H9 (cell line): ENCODE measurements around the gene XRN2. TPM values are rescaled to one million over a fixed set of nuclear protein-coding genes. Genes with fewer than 3 reads are reported as not detected.

Source experiments
- DNase-seq: peaks from one replicate; pipeline ENCODE4 v3.0.0-alpha.2; 2017
- H2AFZ ChIP-seq: one replicate; pipeline ENCODE4 v1.6.1; 2013; ENCODE audit warnings: mild to moderate bottlenecking, low read length, control low read depth, moderate library complexity
- H2AK5ac ChIP-seq: 2 replicates; pipeline ENCODE4 v1.6.1; 2013; ENCODE audit warnings: low read length, control low read depth, mixed read lengths; ENCODE audit not compliant: insufficient read length
- H2BK120ac ChIP-seq: one replicate; pipeline ENCODE4 v1.6.1; 2013; ENCODE audit warnings: low read depth, mild to moderate bottlenecking, low read length, control low read depth, inconsistent platforms; ENCODE audit not compliant: poor library complexity, severe bottlenecking
- H2BK12ac ChIP-seq: 2 replicates; pipeline ENCODE4 v1.6.1; 2013; ENCODE audit warnings: low read length, control low read depth, mixed read lengths, low read depth; ENCODE audit not compliant: insufficient read length
- H2BK15ac ChIP-seq: 2 replicates; pipeline ENCODE4 v1.6.1; 2013; ENCODE audit warnings: low read depth, low read length, control low read depth
- H2BK20ac ChIP-seq: one replicate; pipeline ENCODE4 v1.6.1; 2013; ENCODE audit warnings: low read depth, mild to moderate bottlenecking, low read length, control low read depth, inconsistent platforms; ENCODE audit not compliant: poor library complexity, severe bottlenecking
- H2BK5ac ChIP-seq: 2 replicates; pipeline ENCODE4 v1.6.1; 2013; ENCODE audit warnings: low read length, control low read depth, mixed read lengths; ENCODE audit not compliant: insufficient read length
- H3K14ac ChIP-seq: 2 replicates; pipeline ENCODE4 v1.6.1; 2013; ENCODE audit warnings: low read length, control low read depth; ENCODE audit not compliant: insufficient read depth
- H3K18ac ChIP-seq: 2 replicates; pipeline ENCODE4 v1.6.1; 2013; ENCODE audit warnings: low read depth, mild to moderate bottlenecking, mixed read lengths, low read length, control low read depth; ENCODE audit not compliant: insufficient read length
- H3K23ac ChIP-seq: 2 replicates; pipeline ENCODE4 v1.6.1; 2013; ENCODE audit warnings: low read length, control low read depth, mixed read lengths, low read depth; ENCODE audit not compliant: insufficient read length
- H3K23me2 ChIP-seq: 2 replicates; pipeline ENCODE4 v1.6.1; 2013; ENCODE audit warnings: low read depth, mild to moderate bottlenecking, mixed read lengths, low read length, control low read depth; ENCODE audit not compliant: insufficient read length, poor library complexity, severe bottlenecking
- H3K27ac ChIP-seq: 2 replicates; pipeline ENCODE4 v1.5.1; 2013; ENCODE audit warnings: low read length, control low read depth, mixed read lengths, low read depth; ENCODE audit not compliant: insufficient read length
- H3K27me3 ChIP-seq: 2 replicates; pipeline ENCODE4 v1.6.1; 2013; ENCODE audit warnings: low read length, control low read depth, inconsistent platforms; ENCODE audit not compliant: insufficient read depth
- H3K4ac ChIP-seq: 2 replicates; pipeline ENCODE4 v1.6.1; 2013; ENCODE audit warnings: low read depth, mild to moderate bottlenecking, control low read depth, inconsistent platforms, low read length, moderate library complexity
- H3K4me1 ChIP-seq: 2 replicates; pipeline ENCODE4 v1.6.1; 2013; ENCODE audit warnings: low read length, control low read depth, inconsistent platforms; ENCODE audit not compliant: insufficient read depth
- H3K4me2 ChIP-seq: 2 replicates; pipeline ENCODE4 v1.6.1; 2013; ENCODE audit warnings: low read length, control low read depth, mixed read lengths; ENCODE audit not compliant: insufficient read length, insufficient read depth
- H3K56ac ChIP-seq: 2 replicates; pipeline ENCODE4 v1.6.1; 2013; ENCODE audit warnings: low read depth, mild to moderate bottlenecking, mixed read lengths, low read length, control low read depth; ENCODE audit not compliant: insufficient read length
- H3K79me1 ChIP-seq: 2 replicates; pipeline ENCODE4 v1.6.1; 2013; ENCODE audit warnings: low read depth, mild to moderate bottlenecking, moderate library complexity, low read length, control low read depth, inconsistent platforms; ENCODE audit not compliant: insufficient read depth, poor library complexity, severe bottlenecking
- H3K79me2 ChIP-seq: 2 replicates; pipeline ENCODE4 v1.6.1; 2013; ENCODE audit warnings: low read length, control low read depth, inconsistent platforms; ENCODE audit not compliant: insufficient read depth
- H3K9ac ChIP-seq: 2 replicates; pipeline ENCODE4 v1.6.1; 2013; ENCODE audit warnings: low read length, control low read depth, mixed read lengths; ENCODE audit not compliant: insufficient read length; ENCODE audit errors: extremely low read depth
- H3K9me3 ChIP-seq: one replicate; pipeline ENCODE4 v1.6.1; 2013; ENCODE audit warnings: low read depth, low read length, inconsistent platforms; ENCODE audit not compliant: control insufficient read depth
- H3T11ph ChIP-seq: one replicate; pipeline ENCODE4 v1.6.1; 2013; ENCODE audit warnings: mild to moderate bottlenecking, low read length, control low read depth, inconsistent platforms
- H4K20me1 ChIP-seq: one replicate; pipeline ENCODE4 v1.6.1; 2013; ENCODE audit not compliant: control insufficient read depth, insufficient read length, insufficient read depth
- H4K5ac ChIP-seq: 2 replicates; pipeline ENCODE4 v1.6.1; 2013; ENCODE audit warnings: low read depth, mild to moderate bottlenecking, mixed read lengths, low read length, control low read depth; ENCODE audit not compliant: insufficient read length
- H4K8ac ChIP-seq: replicated peaks from 2 replicates; pipeline ENCODE4 v1.6.1; 2013; ENCODE audit warnings: low read length, control low read depth, mixed read lengths, low read depth; ENCODE audit not compliant: insufficient read length
- H4K91ac ChIP-seq: 2 replicates; pipeline ENCODE4 v1.6.1; 2013; ENCODE audit warnings: low read depth, mild to moderate bottlenecking, moderate library complexity, mixed read lengths, low read length, control low read depth; ENCODE audit not compliant: insufficient read length
- H3K27ac Mint-ChIP-seq, 3 experiments: 2 replicates in 2 of 3; 3 replicates in 1 of 3; pipeline ENCODE4 v1.8.0; 2020 to 2021; ENCODE audit warnings: mixed read lengths in 3 of 3, mild to moderate bottlenecking in 1 of 3, moderate library complexity in 1 of 3
- H3K27me3 Mint-ChIP-seq: 2 replicates; pipeline ENCODE4 v1.8.0; 2021; ENCODE audit warnings: low read depth, mild to moderate bottlenecking, moderate library complexity, mixed read lengths
- H3K36me3 Mint-ChIP-seq, 3 experiments: 2 replicates in 2 of 3; 3 replicates in 1 of 3; pipeline ENCODE4 v1.8.0; 2020 to 2021; ENCODE audit warnings: low read depth in 3 of 3, mixed read lengths in 3 of 3; ENCODE audit not compliant: insufficient read depth in 1 of 3
- H3K4me1 Mint-ChIP-seq, 2 experiments: 2 replicates each; pipeline ENCODE4 v1.8.0; 2020; ENCODE audit warnings: mixed read lengths in 2 of 2
- H3K4me3 Mint-ChIP-seq, 2 experiments: 2 replicates in 1 of 2; 3 replicates in 1 of 2; pipeline ENCODE4 v1.8.0; 2020 to 2021; ENCODE audit warnings: mild to moderate bottlenecking in 2 of 2, mixed read lengths in 2 of 2, moderate library complexity in 1 of 2
- H3K9me3 Mint-ChIP-seq, 2 experiments: 2 replicates in 1 of 2; 3 replicates in 1 of 2; pipeline ENCODE4 v1.8.0; 2020; ENCODE audit warnings: mild to moderate bottlenecking in 2 of 2, mixed read lengths in 2 of 2, moderate library complexity in 1 of 2
- CTCF ChIP-seq: fragments of 200-600 bp; sonication (generic); conservative IDR thresholded peaks from 3 replicates; pipeline ENCODE4 v1.8.0; 2021; ENCODE audit warnings: antibody characterized with exemption, mild to moderate bottlenecking
- WGBS: extraction: QIAGEN DNeasy Blood & Tissue Kit; methylation state at CpG from one replicate; pipeline ENCODE4 v1.1.7; 2013; ENCODE audit warnings: missing lambda C conversion rate, low lambda C conversion rate, mixed read lengths; ENCODE audit not compliant: insufficient read length; ENCODE audit errors: extremely low coverage; 5-methylcytosine and 5-hydroxymethylcytosine counted together
- total RNA-seq: library from RNA; stranded (reverse); gene quantifications from 2 replicates; pipeline ENCODE4 v1.2.1, GENCODE V29; 2021

Gene XRN2
- total RNA-seq, 1 experiment from 2014 or later, result 96.7 TPM

- H3K56ac ChIP-seq, result no peak overlapping the region
- H3K23ac ChIP-seq, result no peak overlapping the region
- H3T11ph ChIP-seq, result no peak overlapping the region
- WGBS, result no CpG with 5 or more reads among the region's 2 CpGs
- H2BK12ac ChIP-seq, result no peak overlapping the region
- peaks cover 18 to 23% (median 21%) of the 10 kb centered on the region in 3 experiments for H3K36me3 Mint-ChIP-seq
- H3K4me3 Mint-ChIP-seq, result peak overlapping the region in 1 of 2 experiments; percentile 56; a peak in 3 of 5 replicates
- no peaks in the 10 kb centered on the region for H3K9me3 ChIP-seq
- no peak overlapping the region for H3K4ac ChIP-seq
- no peak overlapping the region for H4K8ac ChIP-seq
- peaks cover 0 to 3% of the 10 kb centered on the region in 2 experiments; a peak in 1 of 5 replicates for H3K9me3 Mint-ChIP-seq
- H2BK5ac ChIP-seq, result no peak overlapping the region
- H3K4me1 Mint-ChIP-seq, result peaks cover 41 to 44% of the 10 kb centered on the region in 2 experiments
- DNase-seq, result no peak
- no peak overlapping the region for H3K18ac ChIP-seq
- H3K27me3 Mint-ChIP-seq, result no peaks in the 10 kb centered on the region
- H4K91ac ChIP-seq, result no peak overlapping the region
- H2BK15ac ChIP-seq, result no peak overlapping the region
- H2BK120ac ChIP-seq, result no peak overlapping the region
- no peak overlapping the region for H2AFZ ChIP-seq
- no peak for TF ChIP-seq CTCF
- H3K14ac ChIP-seq, result no peak overlapping the region
- peaks cover 58% of the 10 kb centered on the region for H3K79me2 ChIP-seq
- no peak overlapping the region for H4K5ac ChIP-seq
- no peaks in the 10 kb centered on the region for H3K27me3 ChIP-seq
- no peaks in the 10 kb centered on the region for H3K79me1 ChIP-seq
- H3K23me2 ChIP-seq, result no peaks in the 10 kb centered on the region
- H2BK20ac ChIP-seq, result no peak overlapping the region
- H2AK5ac ChIP-seq, result no peak overlapping the region
- H3K4me2 ChIP-seq, result peak overlapping the region; percentile 25
- no peaks in the 10 kb centered on the region for H4K20me1 ChIP-seq
- H3K4me1 ChIP-seq, result no peaks in the 10 kb centered on the region
- H3K27ac ChIP-seq, result no peak overlapping the region
- H3K27ac Mint-ChIP-seq, result 0 out of 7 replicates have a peak overlapping the region, but pooled peaks of 1 of the 3 experiments have one; percentile 79
- H3K9ac ChIP-seq, result no peak overlapping the region
Measured at GRCh38 chr20:21308340-21308739, 5.2 kb downstream of the XRN2 start.
